Breast epithelium (tissue), 4 donors: Measurements from ENCODE around the gene CFAP91. TPM values are rescaled to one million over a fixed set of nuclear protein-coding genes. Genes with fewer than 3 reads are reported as not detected.

Experiments
- DNase-seq, 2 donors: peaks; one replicate each; pipeline ENCODE4 v3.0.0-alpha.2; 2019; ENCODE audit warnings: low spot score in 2 of 2
- H3K27ac ChIP-seq, 2 donors: fragments of 200-600 bp; sonication (generic) in 1 of 2; one replicate each; pipeline ENCODE4 v1.5.1; 2016 to 2019; ENCODE audit warnings: mild to moderate bottlenecking in 1 of 2
- H3K27me3 ChIP-seq, 2 donors: fragments of 200-600 bp; sonication (generic) in 1 of 2; one replicate each; pipeline versions ENCODE4 v1.5.1 to v1.6.0; 2017 to 2019; ENCODE audit warnings: control low read depth in 1 of 2, mild to moderate bottlenecking in 1 of 2
- H3K36me3 ChIP-seq: fragments of 200-600 bp; one replicate; pipeline ENCODE4 v1.5.1; 2019
- H3K4me1 ChIP-seq, 2 donors: fragments of 200-600 bp; sonication (generic); one replicate each; pipeline ENCODE4 v1.5.1; 2016 to 2019; ENCODE audit warnings: control low read depth in 1 of 2
- H3K4me3 ChIP-seq, 3 donors: fragments of 200-600 bp; sonication (generic); 1 replicate in 2 of 3; 2 replicates in 1 of 3; pipeline ENCODE4 v1.5.1; 2016 to 2019; ENCODE audit warnings: mild to moderate bottlenecking in 3 of 3, moderate library complexity in 2 of 3
- H3K9me3 ChIP-seq, 2 donors: fragments of 200-600 bp; sonication (generic) in 1 of 2; one replicate each; pipeline ENCODE4 v1.5.1; 2016 to 2019; ENCODE audit warnings: control low read depth in 1 of 2
- CTCF ChIP-seq, 3 donors: fragments of 450-650 bp; IDR thresholded peaks; one replicate each; pipeline ENCODE4 v1.5.1; 2016 to 2017; ENCODE audit warnings: antibody characterized with exemption in 3 of 3, mild to moderate bottlenecking in 3 of 3, moderate library complexity in 3 of 3
- POLR2A ChIP-seq: fragments of 450-650 bp; IDR thresholded peaks from one replicate; pipeline ENCODE4 v1.6.1; 2016; ENCODE audit warnings: antibody characterized with exemption, mild to moderate bottlenecking, moderate library complexity
- POLR2AphosphoS5 ChIP-seq, 3 donors: sonication (generic); formaldehyde crosslinking; IDR thresholded peaks; one replicate each; pipeline ENCODE4 v1.6.1; 2017; ENCODE audit warnings: antibody characterized with exemption in 3 of 3
- intact Hi-C: fragments of 100-400 bp; cut with DNase I; formaldehyde crosslinking; loops from one replicate; pipeline ENCODE4 v1.15.1; 2023; ENCODE audit warnings: low total_unique reads
- total RNA-seq, 3 donors: library from RNA; depleted of rRNA; stranded (reverse); fragments of >200 nt; gene quantifications; one replicate each; pipeline ENCODE4 v1.1.0, GENCODE V29; 2016

Gene CFAP91
- total RNA-seq, 3 donors from 2014 or later = 4.3 to 25.2 (median 24.6) TPM

DNA sequence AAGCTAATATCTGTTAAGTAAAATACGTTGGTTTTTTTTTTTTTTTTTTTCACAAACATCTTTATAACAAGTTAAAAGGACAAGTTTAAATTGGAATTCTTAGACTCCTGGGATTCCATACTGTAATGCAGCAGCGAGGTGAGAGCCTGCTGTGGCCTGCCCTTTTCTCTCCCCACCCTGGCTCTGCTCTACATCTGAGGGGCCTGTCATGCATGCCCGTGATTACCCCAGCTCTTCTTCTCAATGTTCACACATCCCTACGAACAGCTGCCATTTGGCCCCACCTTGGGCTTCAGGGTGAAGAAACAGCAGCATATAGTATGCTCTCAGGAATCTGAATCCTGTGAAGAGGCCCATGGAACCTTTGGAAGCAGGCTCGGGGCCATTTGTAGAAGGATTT is 14.7 kb downstream of the CFAP91 start:
- Histone ChIP-seq H3K27me3 (no peaks in the 10 kb centered on the region), H3K9me3 (no peaks in the 10 kb centered on the region), H3K36me3 (no peaks in the 10 kb centered on the region), H3K4me1 (no peaks in the 10 kb centered on the region), H3K4me3 (no peak overlapping the region), H3K27ac (no peak overlapping the region)
- intact Hi-C loops = no loop called here
- TF ChIP-seq CTCF (IDR thresholded peaks at IDR 0.05) = no peak
- DNase-seq = no peak

DNA sequence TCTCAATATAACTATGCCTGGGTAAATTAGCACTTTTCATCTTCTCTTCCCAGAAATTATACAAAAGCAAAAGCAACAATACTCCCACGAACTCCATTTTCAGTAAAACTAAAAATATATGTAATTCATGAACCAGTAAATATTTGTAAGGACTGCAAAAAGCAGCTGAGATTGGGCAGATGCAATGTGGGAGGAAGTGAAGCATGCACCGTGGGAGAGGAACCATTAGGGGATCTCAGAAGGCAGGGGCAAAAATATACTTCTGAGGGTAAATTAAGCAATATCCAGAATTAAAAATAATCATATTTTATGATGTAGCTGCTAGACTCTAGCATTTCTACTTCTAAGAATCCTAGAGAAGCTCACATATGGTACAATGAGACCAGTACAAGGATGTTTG is 20.2 kb downstream of the CFAP91 start:
- DNase-seq = no peak
- Histone ChIP-seq H3K9me3 (no peaks in the 10 kb centered on the region), H3K4me1 (no peaks in the 10 kb centered on the region), H3K27me3 (no peaks in the 10 kb centered on the region), H3K27ac (no peak overlapping the region), H3K4me3 (no peak overlapping the region), H3K36me3 (no peaks in the 10 kb centered on the region)
- intact Hi-C loops = no loop called here
- TF ChIP-seq CTCF (IDR thresholded peaks at IDR 0.05) = no peak

DNA sequence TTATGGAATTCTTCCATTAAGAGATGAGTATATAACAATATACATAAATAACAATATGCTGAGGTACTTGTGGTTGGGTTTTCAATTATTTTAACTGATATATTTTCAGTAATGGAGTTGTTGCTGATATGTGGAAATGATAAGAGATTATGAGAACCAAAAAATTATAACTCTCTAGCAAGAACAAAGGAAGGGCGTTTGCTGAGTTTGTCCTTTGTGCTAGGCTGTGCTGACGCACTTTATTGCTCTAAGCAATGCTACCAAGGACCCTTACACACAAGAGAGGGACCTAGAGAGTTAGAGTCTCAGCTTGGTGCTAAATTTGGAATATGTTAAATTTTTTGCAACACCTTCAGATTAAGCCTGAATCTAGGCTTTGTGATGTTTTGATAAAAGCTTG is 24.1 kb downstream of the CFAP91 start:
- H3K9me3 ChIP-seq = no peaks in the 10 kb centered on the region

DNA sequence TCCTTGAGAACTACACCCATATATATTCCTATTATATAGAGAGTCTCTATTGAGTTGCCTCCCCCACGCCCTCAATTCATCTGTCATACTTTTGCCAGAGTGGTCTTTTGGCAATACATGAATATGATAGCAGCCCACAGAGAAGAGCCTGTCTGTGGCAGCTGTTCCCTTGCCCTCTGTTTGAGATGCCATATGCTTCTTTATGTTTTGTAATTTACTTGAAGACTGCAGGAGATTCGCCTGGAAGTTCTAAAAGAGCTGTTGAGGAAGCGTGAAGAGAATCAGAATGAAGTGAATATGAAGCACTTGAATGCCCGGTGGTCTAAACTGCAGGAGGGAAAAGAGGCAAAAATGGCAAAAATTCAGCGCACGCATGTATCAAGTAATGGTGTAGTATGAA is 27.2 kb downstream of the CFAP91 start:
- no peaks in the 10 kb centered on the region for H3K4me1 ChIP-seq
- no peaks in the 10 kb centered on the region for H3K27me3 ChIP-seq
- DNase-seq = no peak
- no peak overlapping the region for H3K27ac ChIP-seq
- TF ChIP-seq CTCF (IDR thresholded peaks at IDR 0.05) (no peak), POLR2A (no peak), POLR2AphosphoS5 (IDR thresholded peaks at IDR 0.05) (no peak)
- no peak overlapping the region for H3K4me3 ChIP-seq
- intact Hi-C loops = no loop called here
- H3K9me3 ChIP-seq = no peaks in the 10 kb centered on the region
- peaks cover 3% of the 10 kb centered on the region for H3K36me3 ChIP-seq

More for the DNA sequence above, 24.1 kb downstream of the CFAP91 start:
- H3K36me3 ChIP-seq = peaks cover 3% of the 10 kb centered on the region
- no peak for DNase-seq
- H3K4me1 ChIP-seq = no peaks in the 10 kb centered on the region
- TF ChIP-seq POLR2AphosphoS5 (IDR thresholded peaks at IDR 0.05) (no peak), POLR2A (no peak), CTCF (IDR thresholded peaks at IDR 0.05) (no peak)
- intact Hi-C loops = no loop called here
- H3K27ac ChIP-seq = no peak overlapping the region
- H3K4me3 ChIP-seq = no peak overlapping the region
- no peaks in the 10 kb centered on the region for H3K27me3 ChIP-seq

DNA sequence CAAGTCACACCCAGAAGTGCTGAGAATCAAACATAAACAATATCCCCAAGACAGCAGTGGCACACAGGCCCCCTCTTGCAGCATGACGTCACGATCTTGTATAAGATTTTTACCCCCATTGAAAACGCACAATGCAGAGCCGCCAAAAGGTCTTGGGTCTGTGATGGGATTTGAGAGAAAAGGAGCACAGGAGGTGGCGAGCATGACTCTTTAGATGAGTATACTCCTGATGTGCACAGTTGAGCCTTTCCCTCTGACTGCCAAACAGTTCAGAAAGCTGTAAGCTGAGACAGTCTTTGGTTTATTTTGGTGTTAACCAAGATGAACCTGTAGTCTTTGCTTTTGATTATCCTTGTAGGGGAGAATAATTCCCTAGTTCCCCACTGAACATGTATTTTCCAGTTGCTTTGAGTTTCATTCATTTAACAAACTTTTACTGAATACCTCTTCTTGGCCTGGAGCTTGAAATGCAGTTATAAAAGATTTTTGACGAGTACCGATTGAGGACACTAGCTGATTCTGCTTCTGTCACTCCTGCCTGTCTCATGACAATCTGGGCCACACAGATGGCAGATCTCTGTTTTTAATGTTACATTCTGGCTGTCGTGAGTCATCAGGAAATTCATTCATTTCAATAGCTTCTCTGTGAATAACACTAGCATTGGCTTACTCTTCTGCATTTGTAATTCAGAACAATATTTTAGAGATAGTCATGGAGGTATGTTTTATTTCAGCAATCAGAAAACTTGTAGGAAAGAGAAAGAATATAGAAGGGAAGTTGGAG is 28.9 kb downstream of the CFAP91 start:
- intact Hi-C loops = no loop called here
- DNase-seq = no peak
- no peaks in the 10 kb centered on the region for H3K9me3 ChIP-seq
- no peaks in the 10 kb centered on the region for H3K4me1 ChIP-seq
- H3K27ac ChIP-seq = no peak overlapping the region
- H3K27me3 ChIP-seq = no peaks in the 10 kb centered on the region
- no peak overlapping the region for H3K4me3 ChIP-seq
- no peak for TF ChIP-seq CTCF (IDR thresholded peaks at IDR 0.05)
- no peak for TF ChIP-seq POLR2A
- no peak for TF ChIP-seq POLR2AphosphoS5 (IDR thresholded peaks at IDR 0.05)
- peaks cover 3% of the 10 kb centered on the region for H3K36me3 ChIP-seq
